ENCODE results near the gene POU3F4.

POU3F4 gene

GRCh38 chrX:83508006-83508405, at the start of gene POU3F4:
POU3F4 (plus strand) TSS chrX:83508290; CDS start chrX:83508325, 35 bp downstream.
- H3K27me3 ChIP-seq = peaks cover 97% of the 10 kb centered on the region

GRCh38 chrX:83469551-83469950, 38.5 kb upstream of the POU3F4 start:
- TF ChIP-seq CTCF (IDR thresholded peaks at IDR 0.05) = no peak
- Histone ChIP-seq H3K27ac (no peak overlapping the region), H3K9me3 (no peaks in the 10 kb centered on the region), H3K36me3 (no peaks in the 10 kb centered on the region), H3K27me3 (no peaks in the 10 kb centered on the region), H3K4me3 (ENCODE audit: low read depth in 1 of 2, low read length in 1 of 2) (no peak overlapping the region), H3K4me1 (ENCODE audit: control insufficient read depth in 1 of 2, insufficient read depth in 1 of 2, low read depth in 1 of 2, low read length in 1 of 2) (no peaks in the 10 kb centered on the region)

More at GRCh38 chrX:83508006-83508405, at the start of gene POU3F4:
- H3K4me3 ChIP-seq (ENCODE audit: low read depth in 1 of 2, low read length in 1 of 2) = no peak within 1 kb of the TSS
- no peaks in the 10 kb centered on the region for H3K36me3 ChIP-seq
- H3K4me1 ChIP-seq (ENCODE audit: control insufficient read depth in 1 of 2, insufficient read depth in 1 of 2, low read depth in 1 of 2, low read length in 1 of 2) = no peaks in the 10 kb centered on the region
- TF ChIP-seq CTCF (IDR thresholded peaks at IDR 0.05) = no peak
- H3K27ac ChIP-seq = no peak within 1 kb of the TSS
- H3K9me3 ChIP-seq = no peaks in the 10 kb centered on the region

GRCh38 chrX:83495898-83496297, 12.2 kb upstream of the POU3F4 start:
- Histone ChIP-seq H3K36me3 (no peaks in the 10 kb centered on the region), H3K4me3 (ENCODE audit: low read depth in 1 of 2, low read length in 1 of 2) (no peak overlapping the region), H3K27me3 (peaks cover under 1% of the 10 kb centered on the region), H3K4me1 (ENCODE audit: control insufficient read depth in 1 of 2, insufficient read depth in 1 of 2, low read depth in 1 of 2, low read length in 1 of 2) (no peaks in the 10 kb centered on the region), H3K9me3 (no peaks in the 10 kb centered on the region), H3K27ac (no peak overlapping the region)
- TF ChIP-seq CTCF (IDR thresholded peaks at IDR 0.05) = no peak

GRCh38 chrX:83501003-83501402, 7.1 kb upstream of the POU3F4 start:
- H3K9me3 ChIP-seq = no peaks in the 10 kb centered on the region
- no peak overlapping the region for H3K27ac ChIP-seq
- no peaks in the 10 kb centered on the region for H3K36me3 ChIP-seq
- H3K4me3 ChIP-seq (ENCODE audit: low read depth in 1 of 2, low read length in 1 of 2) = no peak overlapping the region
- no peaks in the 10 kb centered on the region for H3K4me1 ChIP-seq (ENCODE audit: control insufficient read depth in 1 of 2, insufficient read depth in 1 of 2, low read depth in 1 of 2, low read length in 1 of 2)
- no peak for TF ChIP-seq CTCF (IDR thresholded peaks at IDR 0.05)
- H3K27me3 ChIP-seq = peaks cover 50% of the 10 kb centered on the region

- TF ChIP-seq CTCF (IDR thresholded peaks at IDR 0.05) = no peak
- Histone ChIP-seq H3K9me3 (no peaks in the 10 kb centered on the region), H3K27me3 (peaks cover 56% of the 10 kb centered on the region), H3K36me3 (no peaks in the 10 kb centered on the region), H3K27ac (no peak overlapping the region), H3K4me1 (ENCODE audit: control insufficient read depth in 1 of 2, insufficient read depth in 1 of 2, low read depth in 1 of 2, low read length in 1 of 2) (no peaks in the 10 kb centered on the region), H3K4me3 (ENCODE audit: low read depth in 1 of 2, low read length in 1 of 2) (no peak overlapping the region)
These were observed 6.6 kb upstream of the POU3F4 start for GRCh38 chrX:83501530-83501929.

All from neutrophil (primary cell).